Measurements from ENCODE around the gene UBE2Q1.

- no peak for TF ChIP-seq CTCF (IDR thresholded peaks at IDR 0.05)
- no peak for TF ChIP-seq POLR2A (IDR thresholded peaks at IDR 0.05)
Measured at GRCh38 chr1:154583773-154584172, 25.3 kb upstream of the UBE2Q1 start.
